Ovary (tissue), 3 donors: ENCODE measurements around the gene RNF144B.

Experiments
- CTCF ChIP-seq, 3 donors: fragments of 450-650 bp in 2 of 3; fragments of 200-600 bp in 1 of 3; IDR thresholded peaks; one replicate each; pipeline versions ENCODE4 v1.5.1 to v1.8.0; 2016 to 2022; ENCODE audit warnings: antibody characterized with exemption in 3 of 3, mild to moderate bottlenecking in 1 of 3
- POLR2A ChIP-seq: fragments of 450-650 bp; IDR thresholded peaks from one replicate; pipeline ENCODE4 v1.6.1; 2017; ENCODE audit warnings: antibody characterized with exemption, mild to moderate bottlenecking, moderate library complexity
- donor health status: DM: no; HTN: no; CAD: no.

DNA sequence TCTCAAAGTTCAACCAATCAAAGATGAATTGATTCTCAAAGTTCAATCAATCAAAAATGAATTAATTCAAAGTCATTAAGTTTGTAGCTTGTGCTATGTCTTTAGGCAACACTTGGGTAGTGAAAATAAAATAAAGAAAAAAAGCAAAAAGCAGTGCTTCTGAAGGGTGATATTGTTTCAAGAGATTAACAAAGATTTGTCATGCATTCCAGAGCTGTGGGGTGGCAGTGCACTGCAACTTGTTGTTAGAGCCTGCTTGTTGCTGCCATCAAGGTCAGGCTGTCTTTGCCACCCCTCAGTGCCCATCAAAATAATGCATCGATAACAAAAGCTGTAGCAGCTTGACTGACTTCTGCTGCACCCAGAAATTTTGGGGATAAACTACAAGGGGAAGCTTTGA, 128.6 kb downstream of the RNF144B start:
- TF ChIP-seq CTCF (IDR thresholded peaks at IDR 0.05) (no peak), POLR2A (no peak)
